H1 (cell line): Measurements from ENCODE around the gene ARHGAP35. TPM values are rescaled to one million over a fixed set of nuclear protein-coding genes. Genes with fewer than 3 reads are reported as not detected.

Experiments
- CTCF ChIA-PET: fragments of 300-600 bp; sonication (Branson Sonifier 250); formaldehyde crosslinking; loops from one replicate; lab custom pipeline; 2021; ENCODE audit not compliant: partially characterized antibody; lab: Charles Lee
- POLR2A ChIA-PET: fragments of 300-600 bp; sonication (Branson Sonifier 250); formaldehyde crosslinking; loops from one replicate; lab custom pipeline; 2021; ENCODE audit warnings: inconsistent platforms; ENCODE audit not compliant: partially characterized antibody; lab: Charles Lee
- DNase-seq, 2 experiments: peaks; one replicate each; pipeline versions ENCODE4 v3.0.0 to v3.0.0-alpha.2; 2010 to 2022; ENCODE audit warnings: low spot score in 2 of 2, low read depth in 1 of 2, mixed read lengths in 1 of 2
- FAIRE-seq: peaks from 2 replicates; lab custom pipeline; 2011; peaks lifted over from hg19 to GRCh38; lab: Jason Lieb, UNC
- H2AFZ ChIP-seq: 2 replicates; pipeline ENCODE4 v1.8.1; 2012; ENCODE audit warnings: low read length, inconsistent platforms
- H2AK5ac ChIP-seq: 2 replicates; pipeline ENCODE4 v1.6.1; 2013; ENCODE audit warnings: low read depth, low read length
- H2BK120ac ChIP-seq: replicated peaks from 2 replicates; pipeline ENCODE3; 2013; ENCODE audit warnings: low read depth, low read length, inconsistent platforms
- H2BK12ac ChIP-seq: 2 replicates; pipeline ENCODE4 v1.6.1; 2013; ENCODE audit warnings: low read depth, low read length
- H2BK15ac ChIP-seq: 2 replicates; pipeline ENCODE4 v1.6.1; 2013; ENCODE audit warnings: low read length
- H2BK20ac ChIP-seq: 2 replicates; pipeline ENCODE4 v1.6.1; 2013; ENCODE audit warnings: low read length
- H2BK5ac ChIP-seq: 2 replicates; pipeline ENCODE4 v1.6.1; 2013; ENCODE audit warnings: low read depth, low read length
- H3K14ac ChIP-seq: 2 replicates; pipeline ENCODE4 v1.6.1; 2013; ENCODE audit warnings: inconsistent platforms; ENCODE audit not compliant: insufficient read length
- H3K18ac ChIP-seq: 2 replicates; pipeline ENCODE4 v1.6.1; 2013; ENCODE audit warnings: low read length; ENCODE audit errors: extremely low read depth
- H3K23ac ChIP-seq: 2 replicates; pipeline ENCODE4 v1.6.1; 2013; ENCODE audit warnings: inconsistent platforms; ENCODE audit not compliant: insufficient read length
- H3K23me2 ChIP-seq: 2 replicates; pipeline ENCODE4 v1.6.1; 2013; ENCODE audit warnings: low read depth, low read length
- H3K27ac ChIP-seq: 2 replicates; pipeline ENCODE4 v1.6.1; 2011; ENCODE audit warnings: low read depth, low read length, inconsistent platforms
- H3K27me3 ChIP-seq, 4 experiments: replicated peaks in 1 of 4; 1 replicate in 1 of 4; 2 replicates in 3 of 4; pipeline versions ENCODE4 v1.6.1 to v1.8.1; 2011 to 2013; ENCODE audit warnings: low read length in 3 of 4, mild to moderate bottlenecking in 3 of 4, inconsistent platforms in 2 of 4, mixed read lengths in 2 of 4, moderate library complexity in 1 of 4; ENCODE audit not compliant: control insufficient read depth in 3 of 4, insufficient read depth in 3 of 4; ENCODE audit errors: extremely low read depth in 1 of 4
- H3K36me3 ChIP-seq, 4 experiments: 2 replicates each; pipeline versions ENCODE4 v1.6.1 to v1.8.1; 2011 to 2013; ENCODE audit warnings: mild to moderate bottlenecking in 4 of 4, low read length in 3 of 4, moderate library complexity in 2 of 4, control low read depth in 1 of 4, inconsistent platforms in 1 of 4; ENCODE audit not compliant: insufficient read depth in 4 of 4, control insufficient read depth in 2 of 4
- H3K4ac ChIP-seq: replicated peaks from 2 replicates; pipeline ENCODE3; 2013; ENCODE audit warnings: low read length, low read depth, mixed read lengths, inconsistent platforms; ENCODE audit not compliant: insufficient read length
- H3K4me1 ChIP-seq, 4 experiments: replicated peaks in 1 of 4; 1 replicate in 1 of 4; 2 replicates in 3 of 4; pipeline versions ENCODE4 v1.6.1 to v1.8.1; 2011 to 2013; ENCODE audit warnings: low read length in 3 of 4, inconsistent platforms in 2 of 4, mixed read lengths in 1 of 4; ENCODE audit not compliant: insufficient read depth in 4 of 4, control insufficient read depth in 3 of 4
- H3K4me2 ChIP-seq, 2 experiments: 2 replicates each; pipeline versions ENCODE4 v1.6.1 to v1.8.1; 2011 to 2013; ENCODE audit warnings: low read depth in 2 of 2, low read length in 2 of 2, control low read depth in 1 of 2, inconsistent platforms in 1 of 2, mild to moderate bottlenecking in 1 of 2; ENCODE audit not compliant: insufficient read depth in 1 of 2
- H3K4me3 ChIP-seq, 4 experiments: fragments of 200-600, 300-600 bp in 1 of 4; sonication (generic), shearing (Covaris generic), sonication (Bioruptor Twin) in 1 of 4; 2 replicates each; pipeline versions ENCODE4 v1.5.1 to v1.8.1; 2011 to 2016; ENCODE audit warnings: low read length in 4 of 4, low read depth in 3 of 4, control low read depth in 2 of 4, inconsistent platforms in 2 of 4, mild to moderate bottlenecking in 2 of 4, mixed read lengths in 1 of 4, moderate library complexity in 1 of 4; ENCODE audit not compliant: insufficient read depth in 2 of 4; ENCODE audit errors: extremely low read depth in 1 of 4
- H3K56ac ChIP-seq: replicated peaks from 2 replicates; pipeline ENCODE3; 2013; ENCODE audit warnings: low read depth, mild to moderate bottlenecking, mixed read lengths, low read length, inconsistent platforms; ENCODE audit not compliant: insufficient read length
- H3K79me1 ChIP-seq: 2 replicates; pipeline ENCODE4 v1.6.1; 2013; ENCODE audit warnings: low read depth, low read length, control low read depth
- H3K79me2 ChIP-seq, 2 experiments: 2 replicates each; pipeline versions ENCODE4 v1.6.1 to v1.8.1; 2012 to 2013; ENCODE audit warnings: low read length in 2 of 2, mild to moderate bottlenecking in 2 of 2, inconsistent platforms in 1 of 2; ENCODE audit not compliant: insufficient read depth in 2 of 2, control insufficient read depth in 1 of 2
- H3K9ac ChIP-seq, 4 experiments: replicated peaks in 1 of 4; 1 replicate in 1 of 4; 2 replicates in 3 of 4; pipeline versions ENCODE4 v1.6.1 to v1.8.1; 2011 to 2013; ENCODE audit warnings: low read depth in 3 of 4, low read length in 3 of 4, control low read depth in 2 of 4, mild to moderate bottlenecking in 2 of 4, moderate library complexity in 2 of 4, inconsistent platforms in 1 of 4; ENCODE audit errors: extremely low read depth in 1 of 4
- H3K9me3 ChIP-seq, 2 experiments: 2 replicates each; pipeline versions ENCODE4 v1.6.1 to v1.8.1; 2012 to 2013; ENCODE audit warnings: mild to moderate bottlenecking in 2 of 2, moderate library complexity in 2 of 2, control low read depth in 1 of 2, inconsistent platforms in 1 of 2, low read depth in 1 of 2, low read length in 1 of 2, mixed read lengths in 1 of 2; ENCODE audit not compliant: insufficient read depth in 2 of 2
- H4K20me1 ChIP-seq, 2 experiments: replicated peaks in 1 of 2; 2 replicates each; pipeline versions ENCODE3 to v1.8.1; 2011 to 2013; ENCODE audit warnings: inconsistent platforms in 2 of 2, low read length in 2 of 2, mild to moderate bottlenecking in 1 of 2; ENCODE audit not compliant: insufficient read depth in 2 of 2, control insufficient read depth in 1 of 2
- H4K5ac ChIP-seq: 2 replicates; pipeline ENCODE4 v1.6.1; 2013; ENCODE audit warnings: low read length, low read depth, mixed read lengths, inconsistent platforms; ENCODE audit not compliant: insufficient read length
- H4K8ac ChIP-seq: 2 replicates; pipeline ENCODE4 v1.8.0; 2013; ENCODE audit warnings: mild to moderate bottlenecking, moderate library complexity, low read length, inconsistent platforms; ENCODE audit not compliant: insufficient read depth; ENCODE audit errors: extremely low read depth
- H4K91ac ChIP-seq: replicated peaks from 2 replicates; pipeline ENCODE3; 2013; ENCODE audit warnings: low read length, mixed read lengths, inconsistent platforms; ENCODE audit not compliant: insufficient read length
- KDM1A ChIP-seq: fragments of 200-600, 300-600 bp; sonication (generic); IDR thresholded peaks from 2 replicates; pipeline ENCODE4 v1.7.1; 2016; ENCODE audit warnings: mild to moderate bottlenecking, low read length, borderline replicate concordance
- KDM4A ChIP-seq: IDR thresholded peaks from one replicate; pipeline ENCODE4 v1.7.1; 2012; ENCODE audit warnings: low read depth, mild to moderate bottlenecking, moderate library complexity, low read length, inconsistent platforms; ENCODE audit not compliant: severe bottlenecking
- MAFK ChIP-seq: IDR thresholded peaks from 2 replicates; pipeline ENCODE4 v1.6.1; 2012; ENCODE audit warnings: low read depth, mild to moderate bottlenecking, improper control_type of control experiment, low read length
- RBBP5 ChIP-seq: IDR thresholded peaks from 2 replicates; pipeline ENCODE4 v1.7.1; 2012; ENCODE audit warnings: low read depth, mild to moderate bottlenecking, inconsistent platforms, low read length, moderate library complexity, borderline replicate concordance
- RFX5 ChIP-seq: IDR thresholded peaks from 2 replicates; pipeline ENCODE4 v1.6.1; 2011; ENCODE audit warnings: low read depth, low read length, improper control_type of control experiment, borderline replicate concordance
- RNF2 ChIP-seq: fragments of 200-900, 300-1000 bp; sonication (generic); IDR thresholded peaks from 2 replicates; pipeline ENCODE4 v1.7.1; 2016; ENCODE audit warnings: borderline replicate concordance, low read depth, mild to moderate bottlenecking, antibody characterized with exemption, low read length; ENCODE audit not compliant: poor library complexity, severe bottlenecking; ENCODE audit errors: missing control alignments
- SP1 ChIP-seq: IDR thresholded peaks from 2 replicates; pipeline ENCODE4 v1.6.1; 2011; ENCODE audit warnings: low read depth, low read length
- SP4 ChIP-seq: IDR thresholded peaks from 2 replicates; pipeline ENCODE4 v1.6.1; 2012; ENCODE audit warnings: low read length, inconsistent platforms
- SUZ12 ChIP-seq: fragments of 200-600 bp; sonication (generic); IDR thresholded peaks from 2 replicates; pipeline ENCODE4 v1.6.1; 2012; ENCODE audit warnings: mild to moderate bottlenecking, inconsistent platforms, low read length, moderate library complexity, mixed read lengths
- TEAD4 ChIP-seq: IDR thresholded peaks from 2 replicates; pipeline ENCODE4 v1.6.1; 2012; ENCODE audit warnings: low read depth, low read length, inconsistent platforms, mixed read lengths
- WGBS, 2 experiments: shearing (Covaris generic) in 1 of 2; methylation state at CpG; one replicate each; pipeline versions ENCODE4 v1.1.6 to v1.1.7; 2013 to 2015; ENCODE audit warnings: low lambda C conversion rate in 2 of 2, mixed read lengths in 2 of 2, inconsistent platforms in 1 of 2, low coverage in 1 of 2, missing lambda C conversion rate in 1 of 2; ENCODE audit not compliant: insufficient replicate concordance in 2 of 2, insufficient coverage in 1 of 2, insufficient read length in 1 of 2; ENCODE audit errors: extremely low coverage in 1 of 2, missing lambda C conversion rate in 1 of 2; 5-methylcytosine and 5-hydroxymethylcytosine counted together
- polyA plus RNA-seq, 7 experiments: library from polyadenylated mRNA; depleted of rRNA in 3 of 7; stranded (reverse) in 5 of 7; unstranded in 2 of 7; fragments of >200 nt in 5 of 7; fragments of 200-250 nt in 2 of 7; gene quantifications; 1 replicate in 5 of 7; 2 replicates in 1 of 7; 4 replicates in 1 of 7; pipeline versions ENCODE4 v1.2.1 to v1.2.3, GENCODE V29; 2011 to 2013; ENCODE audit warnings: missing spikeins in 2 of 7, mixed read lengths in 2 of 7
- total RNA-seq: library from RNA; stranded (reverse); fragmentation: NEBNext Ultra II Directional; extraction: Animal tissue kit (Norgen Biotek cat#: 25700); gene quantifications from 2 replicates; pipeline ENCODE4 v1.2.1, GENCODE V29; 2021
- TF ChIP-seq, protein P1 (sequence below): IDR thresholded peaks from 2 replicates; pipeline ENCODE4 v1.6.1; 2011; ENCODE audit warnings: low read depth, mild to moderate bottlenecking, low read length; ENCODE audit not compliant: insufficient read depth

Gene ARHGAP35
- total and polyA plus RNA-seq, 2 of the 8 experiments (the other 6 are each of a cell fraction or from before 2014, with no cell fraction given) = 29.7 to 64.5 TPM

DNA sequence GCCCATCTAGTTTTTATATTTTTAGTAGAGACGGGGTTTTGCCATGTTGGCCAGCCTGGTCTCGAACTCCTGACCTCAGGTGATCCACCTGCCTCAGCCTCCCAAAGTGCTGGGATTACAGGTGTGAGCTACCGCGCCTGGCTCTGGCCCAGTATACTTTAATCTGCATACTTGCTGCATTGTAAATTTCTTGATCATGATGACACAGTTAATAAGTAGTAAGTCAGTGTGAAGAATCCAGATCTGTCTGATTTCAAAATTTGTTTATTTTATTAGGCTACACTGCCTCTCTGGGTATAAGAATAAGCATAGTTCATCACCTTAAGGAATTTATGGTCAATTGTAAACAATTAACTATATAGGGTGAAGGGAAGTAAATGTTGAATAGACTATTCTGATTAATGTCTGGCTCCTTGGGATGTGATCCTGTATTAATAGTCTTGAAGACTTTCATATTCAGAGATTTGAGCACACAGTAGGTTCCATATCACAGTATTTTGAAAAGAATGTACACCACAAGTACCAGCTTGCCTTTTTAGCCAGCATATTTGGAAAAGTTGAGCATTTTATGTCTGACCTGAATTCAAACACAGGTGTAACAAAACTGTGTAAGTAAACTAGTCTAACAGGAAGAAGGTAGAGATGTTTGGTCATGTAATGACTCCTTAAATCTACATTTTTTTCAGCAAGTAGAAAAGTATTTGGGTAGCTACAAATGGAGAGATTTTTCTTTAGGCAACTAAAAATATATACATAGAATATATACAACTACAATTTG, 7.4 kb downstream of the ARHGAP35 start:
- DNase-seq = no peak
- no peak overlapping the region for H3K23ac ChIP-seq
- no peak overlapping the region for H3K27ac ChIP-seq
- no peak overlapping the region for H3K4me3 ChIP-seq
- no peak overlapping the region for H2BK120ac ChIP-seq
- H3K79me1 ChIP-seq = peaks cover 7% of the 10 kb centered on the region
- H3K36me3 ChIP-seq = no peaks in the 10 kb centered on the region; a peak in 1 of 8 replicates
- no peaks in the 10 kb centered on the region for H3K9me3 ChIP-seq
- H3K14ac ChIP-seq = no peak overlapping the region
- no peak overlapping the region for H2BK20ac ChIP-seq
- H4K20me1 ChIP-seq = peaks cover 23 to 28% of the 10 kb centered on the region in 2 experiments
- no peak for FAIRE-seq
- no peak overlapping the region for H4K5ac ChIP-seq
- no peak overlapping the region for H3K9ac ChIP-seq
- H2BK5ac ChIP-seq = no peak overlapping the region
- H2BK12ac ChIP-seq = no peak overlapping the region
- H2AFZ ChIP-seq = no peak overlapping the region
- no peak overlapping the region for H3K18ac ChIP-seq
- H3K27me3 ChIP-seq = no peaks in the 10 kb centered on the region
- WGBS, 2 experiments = 99% methylated on average over 4 of the region's 4 CpGs; no CpG with 5 or more reads in 1 of the 2 experiments
- H4K8ac ChIP-seq = no peak overlapping the region
- no peak overlapping the region for H2AK5ac ChIP-seq
- peaks cover 40 to 95% of the 10 kb centered on the region in 2 experiments for H3K79me2 ChIP-seq
- peaks cover 2 to 16% (median 7%) of the 10 kb centered on the region in 4 experiments; a peak in 6 of 7 replicates for H3K4me1 ChIP-seq
- no peak overlapping the region for H4K91ac ChIP-seq
- no peak overlapping the region for H3K56ac ChIP-seq
- H2BK15ac ChIP-seq = no peak overlapping the region
- ChIA-PET POLR2A (interaction anchor here (0.7 to 5.9 kb wide), 8 partner anchors 10 to 243 kb away, joined by 3 to 58 read pairs (median 3); no protein-coding TSS in a partner anchor), CTCF (interaction anchor here (0.6 to 1.6 kb wide), 3 partner anchors 11 to 122 kb away, joined by 3 to 5 read pairs (median 4); no protein-coding TSS in a partner anchor)
- H3K4me2 ChIP-seq = no peak overlapping the region
- H3K23me2 ChIP-seq = peaks cover 3% of the 10 kb centered on the region; the same call in 1 of the 2 replicates
- H3K4ac ChIP-seq = no peak overlapping the region
- TF ChIP-seq TEAD4 (no peak), SP4 (no peak), KDM4A (no peak), MAFK (no peak), RFX5 (no peak), SUZ12 (no peak), RNF2 (no peak), SP1 (no peak), KDM1A (no peak), RBBP5 (no peak)
- TF ChIP-seq, protein P1, sequence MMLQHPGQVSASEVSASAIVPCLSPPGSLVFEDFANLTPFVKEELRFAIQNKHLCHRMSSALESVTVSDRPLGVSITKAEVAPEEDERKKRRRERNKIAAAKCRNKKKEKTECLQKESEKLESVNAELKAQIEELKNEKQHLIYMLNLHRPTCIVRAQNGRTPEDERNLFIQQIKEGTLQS = no peak
